Endodermal cell (in vitro differentiated cells): Measurements from ENCODE around the gene ANLN. TPM values are rescaled to one million over a fixed set of nuclear protein-coding genes. Genes with fewer than 3 reads are reported as not detected.

Experiments
- DNase-seq: peaks from one replicate; pipeline ENCODE4 v3.0.0-alpha.2; 2017
- H3K27ac ChIP-seq: 2 replicates; pipeline ENCODE4 v1.5.1; 2013; ENCODE audit warnings: mild to moderate bottlenecking, low read depth, low read length, moderate library complexity
- H3K27me3 ChIP-seq: 2 replicates; pipeline ENCODE4 v1.6.1; 2013; ENCODE audit warnings: mild to moderate bottlenecking, low read length, moderate library complexity; ENCODE audit not compliant: insufficient read depth, control insufficient read depth, poor library complexity, severe bottlenecking
- H3K36me3 ChIP-seq: 2 replicates; pipeline ENCODE4 v1.7.0; 2013; ENCODE audit warnings: mild to moderate bottlenecking, low read length, moderate library complexity; ENCODE audit not compliant: control insufficient read depth, insufficient read depth
- H3K4me1 ChIP-seq: one replicate; pipeline ENCODE4 v1.7.0; 2013; ENCODE audit warnings: low read length; ENCODE audit not compliant: control insufficient read depth, insufficient read depth
- H3K4me3 ChIP-seq: 2 replicates; pipeline ENCODE4 v1.5.1; 2013; ENCODE audit warnings: mild to moderate bottlenecking, low read length, moderate library complexity
- H3K9ac ChIP-seq: 2 replicates; pipeline ENCODE4 v1.6.1; 2013; ENCODE audit warnings: mild to moderate bottlenecking, low read length, moderate library complexity; ENCODE audit not compliant: poor library complexity, severe bottlenecking; ENCODE audit errors: extremely low read depth
- H3K9me3 ChIP-seq: 2 replicates; pipeline ENCODE4 v1.6.1; 2013; ENCODE audit warnings: mild to moderate bottlenecking, low read length, moderate library complexity; ENCODE audit not compliant: control insufficient read depth
- H3K27ac Mint-ChIP-seq: 2 replicates; pipeline ENCODE4 v1.8.0; 2020; ENCODE audit warnings: mixed read lengths
- H3K27me3 Mint-ChIP-seq: 2 replicates; pipeline ENCODE4 v1.8.0; 2021; ENCODE audit warnings: mild to moderate bottlenecking, mixed read lengths; ENCODE audit not compliant: insufficient read depth
- H3K36me3 Mint-ChIP-seq: 2 replicates; pipeline ENCODE4 v1.8.0; 2020; ENCODE audit warnings: low read depth, mixed read lengths
- H3K4me1 Mint-ChIP-seq: 2 replicates; pipeline ENCODE4 v1.8.0; 2020; ENCODE audit warnings: mixed read lengths
- H3K4me3 Mint-ChIP-seq: 2 replicates; pipeline ENCODE4 v1.8.0; 2020; ENCODE audit warnings: mild to moderate bottlenecking, moderate library complexity, mixed read lengths
- H3K9me3 Mint-ChIP-seq: 2 replicates; pipeline ENCODE4 v1.8.0; 2020; ENCODE audit warnings: mild to moderate bottlenecking, mixed read lengths
- WGBS, 2 experiments: methylation state at CpG; one replicate each; pipeline versions ENCODE4 v1.1.5 to v1.1.7; 2013; ENCODE audit warnings: missing lambda C conversion rate in 2 of 2, mixed read lengths in 1 of 2; ENCODE audit not compliant: insufficient coverage in 1 of 2, insufficient read length in 1 of 2; 5-methylcytosine and 5-hydroxymethylcytosine counted together
- long read RNA-seq, 4 experiments: library from polyadenylated mRNA in 2 of 4; library from RNA in 1 of 4; library from capped mRNA in 1 of 4; stranded (forward) in 3 of 4; unstranded in 1 of 4; transcript quantifications; one replicate each; pipeline ENCODE4 v2.0.0, GENCODE V29; 2020 to 2021; ENCODE audit warnings: inconsistent platforms in 1 of 4
- polyA plus RNA-seq, 2 experiments: library from polyadenylated mRNA; stranded (reverse); fragments of 50-300 nt; gene quantifications; one replicate each; pipeline ENCODE4 v1.2.3, GENCODE V29; 2013
- total RNA-seq, 2 donors: library from RNA; stranded (reverse); fragmentation: NEBNext Ultra II Directional in 1 of 2; extraction: Animal tissue kit (Norgen Biotek cat#: 25700) in 1 of 2; gene quantifications; 2 replicates in 1 of 2; 3 replicates in 1 of 2; pipeline ENCODE4 v1.2.1, GENCODE V29; 2021
- TF ChIP-seq, protein P1 (sequence below): fragments of 200-600 bp; sonication (generic); conservative IDR thresholded peaks from 2 replicates; pipeline ENCODE4 v1.5.0; 2021; ENCODE audit warnings: antibody characterized with exemption, mild to moderate bottlenecking

Gene ANLN, protein sequence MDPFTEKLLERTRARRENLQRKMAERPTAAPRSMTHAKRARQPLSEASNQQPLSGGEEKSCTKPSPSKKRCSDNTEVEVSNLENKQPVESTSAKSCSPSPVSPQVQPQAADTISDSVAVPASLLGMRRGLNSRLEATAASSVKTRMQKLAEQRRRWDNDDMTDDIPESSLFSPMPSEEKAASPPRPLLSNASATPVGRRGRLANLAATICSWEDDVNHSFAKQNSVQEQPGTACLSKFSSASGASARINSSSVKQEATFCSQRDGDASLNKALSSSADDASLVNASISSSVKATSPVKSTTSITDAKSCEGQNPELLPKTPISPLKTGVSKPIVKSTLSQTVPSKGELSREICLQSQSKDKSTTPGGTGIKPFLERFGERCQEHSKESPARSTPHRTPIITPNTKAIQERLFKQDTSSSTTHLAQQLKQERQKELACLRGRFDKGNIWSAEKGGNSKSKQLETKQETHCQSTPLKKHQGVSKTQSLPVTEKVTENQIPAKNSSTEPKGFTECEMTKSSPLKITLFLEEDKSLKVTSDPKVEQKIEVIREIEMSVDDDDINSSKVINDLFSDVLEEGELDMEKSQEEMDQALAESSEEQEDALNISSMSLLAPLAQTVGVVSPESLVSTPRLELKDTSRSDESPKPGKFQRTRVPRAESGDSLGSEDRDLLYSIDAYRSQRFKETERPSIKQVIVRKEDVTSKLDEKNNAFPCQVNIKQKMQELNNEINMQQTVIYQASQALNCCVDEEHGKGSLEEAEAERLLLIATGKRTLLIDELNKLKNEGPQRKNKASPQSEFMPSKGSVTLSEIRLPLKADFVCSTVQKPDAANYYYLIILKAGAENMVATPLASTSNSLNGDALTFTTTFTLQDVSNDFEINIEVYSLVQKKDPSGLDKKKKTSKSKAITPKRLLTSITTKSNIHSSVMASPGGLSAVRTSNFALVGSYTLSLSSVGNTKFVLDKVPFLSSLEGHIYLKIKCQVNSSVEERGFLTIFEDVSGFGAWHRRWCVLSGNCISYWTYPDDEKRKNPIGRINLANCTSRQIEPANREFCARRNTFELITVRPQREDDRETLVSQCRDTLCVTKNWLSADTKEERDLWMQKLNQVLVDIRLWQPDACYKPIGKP
- total RNA-seq, result 100 to 1,000 TPM in 1 of 2 donors, 10 to 100 TPM in 1; 78.6 to 138 TPM
- 70.6 TPM for polyA plus RNA-seq (2013, experiment 1 of 2)
- 77.8 TPM for polyA plus RNA-seq (2013, experiment 2 of 2)
- long read RNA-seq, experiment 1, full-length matches to known transcripts, result 4 of 32 reads
- long read RNA-seq, experiment 1, partial matches to known transcripts, result 15 of 32 reads
- long read RNA-seq, experiment 1, other reads (novel, unspliced or antisense), result 13 of 32 reads
- long read RNA-seq, experiment 2, partial matches to known transcripts, result 8 of 9 reads
- long read RNA-seq, experiment 2, other reads (novel, unspliced or antisense), result 1 of 9 reads
- long read RNA-seq, experiment 3, partial matches to known transcripts, result 26 of 31 reads
- long read RNA-seq, experiment 3, other reads (novel, unspliced or antisense), result 5 of 31 reads
- long read RNA-seq, experiment 4, partial matches to known transcripts, result 12 of 15 reads
- long read RNA-seq, experiment 4, other reads (novel, unspliced or antisense), result 3 of 15 reads

DNA sequence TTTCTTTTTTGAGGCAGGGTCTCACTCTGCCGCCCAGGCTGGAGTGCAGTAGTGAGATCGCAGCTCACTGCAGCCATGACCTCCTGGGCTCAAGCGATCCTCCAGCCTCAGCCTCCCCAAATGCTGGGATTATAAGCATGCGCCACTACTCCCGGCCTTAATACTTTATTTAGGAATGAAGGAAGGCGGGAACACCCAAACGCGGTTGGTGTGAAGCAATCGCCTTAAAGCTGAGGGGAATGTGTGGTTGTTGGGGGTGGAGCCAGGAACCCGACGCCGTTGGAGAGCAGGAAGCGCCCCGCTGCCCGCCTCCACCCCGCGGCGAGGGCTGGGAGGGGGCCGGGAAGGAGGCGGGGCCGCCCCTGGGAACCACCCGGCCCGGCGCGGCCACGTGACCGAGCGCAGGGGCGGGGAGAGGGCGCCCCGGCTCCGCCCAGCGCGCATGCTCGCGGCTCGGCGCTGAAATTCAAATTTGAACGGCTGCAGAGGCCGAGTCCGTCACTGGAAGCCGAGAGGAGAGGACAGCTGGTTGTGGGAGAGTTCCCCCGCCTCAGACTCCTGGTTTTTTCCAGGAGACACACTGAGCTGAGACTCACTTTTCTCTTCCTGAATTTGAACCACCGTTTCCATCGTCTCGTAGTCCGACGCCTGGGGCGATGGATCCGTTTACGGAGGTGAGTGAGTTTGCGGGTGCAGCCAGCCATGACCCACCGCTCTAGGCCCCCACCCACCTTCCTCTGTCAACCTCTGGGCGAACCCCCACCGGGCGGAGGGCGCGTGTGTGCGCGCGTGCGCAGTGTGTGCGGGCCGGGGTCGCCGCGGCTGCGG lies at the start of gene ANLN:
Gene ANLN, plus strand, starts transcription at position 492 of the 828 bp plus-strand sequence. Its CDS starts 165 bp downstream, at position 657.
- no peaks in the 10 kb centered on the region for H3K36me3 ChIP-seq
- Mint-ChIP-seq H3K36me3 (peaks cover 4% of the 10 kb centered on the region), H3K4me1 (peaks cover 24% of the 10 kb centered on the region), H3K27ac (peak within 1 kb of the TSS; percentile 99), H3K9me3 (no peaks in the 10 kb centered on the region), H3K4me3 (peak within 1 kb of the TSS; percentile 87), H3K27me3 (no peaks in the 10 kb centered on the region)
- no peaks in the 10 kb centered on the region for H3K27me3 ChIP-seq
- no peaks in the 10 kb centered on the region for H3K9me3 ChIP-seq
- peak within 1 kb of the TSS; percentile 88 for H3K27ac ChIP-seq
- TF ChIP-seq, protein P1, sequence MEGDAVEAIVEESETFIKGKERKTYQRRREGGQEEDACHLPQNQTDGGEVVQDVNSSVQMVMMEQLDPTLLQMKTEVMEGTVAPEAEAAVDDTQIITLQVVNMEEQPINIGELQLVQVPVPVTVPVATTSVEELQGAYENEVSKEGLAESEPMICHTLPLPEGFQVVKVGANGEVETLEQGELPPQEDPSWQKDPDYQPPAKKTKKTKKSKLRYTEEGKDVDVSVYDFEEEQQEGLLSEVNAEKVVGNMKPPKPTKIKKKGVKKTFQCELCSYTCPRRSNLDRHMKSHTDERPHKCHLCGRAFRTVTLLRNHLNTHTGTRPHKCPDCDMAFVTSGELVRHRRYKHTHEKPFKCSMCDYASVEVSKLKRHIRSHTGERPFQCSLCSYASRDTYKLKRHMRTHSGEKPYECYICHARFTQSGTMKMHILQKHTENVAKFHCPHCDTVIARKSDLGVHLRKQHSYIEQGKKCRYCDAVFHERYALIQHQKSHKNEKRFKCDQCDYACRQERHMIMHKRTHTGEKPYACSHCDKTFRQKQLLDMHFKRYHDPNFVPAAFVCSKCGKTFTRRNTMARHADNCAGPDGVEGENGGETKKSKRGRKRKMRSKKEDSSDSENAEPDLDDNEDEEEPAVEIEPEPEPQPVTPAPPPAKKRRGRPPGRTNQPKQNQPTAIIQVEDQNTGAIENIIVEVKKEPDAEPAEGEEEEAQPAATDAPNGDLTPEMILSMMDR, result no peak
- H3K4me3 ChIP-seq, result peak within 1 kb of the TSS; percentile 91
- H3K4me1 ChIP-seq, result peaks cover 5% of the 10 kb centered on the region
- H3K9ac ChIP-seq, result peak within 1 kb of the TSS; percentile 87
- 4 to 6% methylated on average over 22 to 68 of the region's 68 CpGs for WGBS, 2 experiments
- peak; percentile 97 for DNase-seq

DNA sequence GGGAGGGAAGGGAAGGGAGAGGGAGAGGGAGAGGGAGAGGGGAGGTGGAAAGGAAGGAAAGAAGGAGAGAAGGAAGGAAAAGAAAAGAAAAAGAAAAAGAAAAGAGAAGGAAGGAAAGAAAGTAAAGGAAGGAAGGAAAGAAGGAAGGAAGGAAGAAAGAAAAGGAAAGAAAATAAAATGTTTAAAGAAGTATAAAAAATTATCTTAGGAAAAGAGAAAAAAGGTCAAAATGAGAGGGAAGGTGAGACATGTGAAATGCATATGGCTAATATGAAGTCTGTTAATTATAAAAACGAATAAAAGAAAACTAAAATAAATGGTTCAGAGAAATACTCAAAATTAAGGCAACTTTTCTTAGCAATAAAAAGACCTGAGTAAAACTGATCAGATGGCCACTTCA lies 46.1 kb upstream of the ANLN start:
- Histone ChIP-seq H3K9me3 (peaks cover 8% of the 10 kb centered on the region), H3K4me3 (no peak overlapping the region), H3K27me3 (no peaks in the 10 kb centered on the region), H3K36me3 (no peaks in the 10 kb centered on the region), H3K27ac (no peak overlapping the region), H3K9ac (no peak overlapping the region), H3K4me1 (no peaks in the 10 kb centered on the region)
- no peaks in the 10 kb centered on the region for H3K27me3 Mint-ChIP-seq
- WGBS, 2 experiments, result 93% methylated on average over 1 of the region's 1 CpG; no CpG with 5 or more reads in 1 of the 2 experiments
- H3K27ac Mint-ChIP-seq, result no peak overlapping the region
- H3K9me3 Mint-ChIP-seq, result peaks cover 5% of the 10 kb centered on the region
- H3K36me3 Mint-ChIP-seq, result peaks cover 4% of the 10 kb centered on the region
- peaks cover 6% of the 10 kb centered on the region for H3K4me1 Mint-ChIP-seq
- no peak overlapping the region for H3K4me3 Mint-ChIP-seq
- TF ChIP-seq, protein P1, result no peak
- no peak for DNase-seq
